Osteocyte (in vitro differentiated cells): ENCODE results near the gene CRADD. TPM values are rescaled to one million over a fixed set of nuclear protein-coding genes. Genes with fewer than 3 reads are reported as not detected.

Experiments used
- DNase-seq: peaks from one replicate; pipeline ENCODE4 v3.0.0; 2021; ENCODE audit warnings: mixed read lengths; ENCODE audit not compliant: unreplicated experiment; ENCODE audit errors: extremely low spot score
- H3K27ac Mint-ChIP-seq: one replicate; pipeline ENCODE4 v1.8.0; 2021; ENCODE audit warnings: mild to moderate bottlenecking, mixed read lengths; ENCODE audit not compliant: unreplicated experiment
- H3K27me3 Mint-ChIP-seq: one replicate; pipeline ENCODE4 v1.8.0; 2021; ENCODE audit warnings: mixed read lengths; ENCODE audit not compliant: unreplicated experiment
- H3K36me3 Mint-ChIP-seq: one replicate; pipeline ENCODE4 v1.8.0; 2021; ENCODE audit warnings: mixed read lengths; ENCODE audit not compliant: unreplicated experiment
- H3K4me1 Mint-ChIP-seq: one replicate; pipeline ENCODE4 v1.8.0; 2021; ENCODE audit warnings: mixed read lengths; ENCODE audit not compliant: unreplicated experiment
- H3K4me3 Mint-ChIP-seq: one replicate; pipeline ENCODE4 v1.8.0; 2021; ENCODE audit warnings: mild to moderate bottlenecking, moderate library complexity, mixed read lengths; ENCODE audit not compliant: unreplicated experiment
- H3K9me3 Mint-ChIP-seq: one replicate; pipeline ENCODE4 v1.8.0; 2021; ENCODE audit warnings: mixed read lengths; ENCODE audit not compliant: unreplicated experiment
- CTCF ChIP-seq: fragments of 200-600 bp; sonication (generic); IDR thresholded peaks from 2 replicates; pipeline ENCODE4 v1.5.0; 2021; ENCODE audit warnings: antibody characterized with exemption, mild to moderate bottlenecking, moderate library complexity
- total RNA-seq: library from RNA; stranded (reverse); gene quantifications from 2 replicates; pipeline ENCODE4 v1.2.1, GENCODE V29; 2021

CRADD gene
- total RNA-seq, 1 donor from 2014 or later = 13.8 TPM

- Mint-ChIP-seq H3K27ac (peak overlapping the region; percentile 69), H3K9me3 (no peaks in the 10 kb centered on the region), H3K36me3 (no peaks in the 10 kb centered on the region), H3K4me3 (no peak overlapping the region), H3K4me1 (peaks cover 67% of the 10 kb centered on the region), H3K27me3 (no peaks in the 10 kb centered on the region)
- no peak for DNase-seq
- TF ChIP-seq CTCF = no peak
These were observed 131.2 kb downstream of the CRADD start for GRCh38 chr12:93808169-93808899.

GRCh38 chr12:93812626-93813025 lies 135.5 kb downstream of the CRADD start:
- H3K4me1 Mint-ChIP-seq = peaks cover 71% of the 10 kb centered on the region
- TF ChIP-seq CTCF = no peak
- H3K36me3 Mint-ChIP-seq = peaks cover 5% of the 10 kb centered on the region
- DNase-seq = no peak
- no peaks in the 10 kb centered on the region for H3K27me3 Mint-ChIP-seq
- H3K9me3 Mint-ChIP-seq = no peaks in the 10 kb centered on the region
- H3K4me3 Mint-ChIP-seq = no peak overlapping the region
- H3K27ac Mint-ChIP-seq = no peak overlapping the region

GRCh38 chr12:93813186-93813585 lies 136.0 kb downstream of the CRADD start:
- Mint-ChIP-seq H3K4me3 (no peak overlapping the region), H3K36me3 (peaks cover 6% of the 10 kb centered on the region), H3K9me3 (no peaks in the 10 kb centered on the region), H3K4me1 (peaks cover 69% of the 10 kb centered on the region), H3K27me3 (no peaks in the 10 kb centered on the region), H3K27ac (peak overlapping the region; percentile 63)
- TF ChIP-seq CTCF = no peak
- DNase-seq = no peak

GRCh38 chr12:93813972-93814821 lies 137.0 kb downstream of the CRADD start:
- DNase-seq = no peak
- H3K36me3 Mint-ChIP-seq = peaks cover 6% of the 10 kb centered on the region
- TF ChIP-seq CTCF = no peak
- no peaks in the 10 kb centered on the region for H3K27me3 Mint-ChIP-seq
- H3K27ac Mint-ChIP-seq = peak overlapping the region; percentile 57
- H3K4me1 Mint-ChIP-seq = peaks cover 67% of the 10 kb centered on the region
- H3K9me3 Mint-ChIP-seq = no peaks in the 10 kb centered on the region
- no peak overlapping the region for H3K4me3 Mint-ChIP-seq

- Mint-ChIP-seq H3K4me1 (peaks cover 38% of the 10 kb centered on the region), H3K27ac (no peak overlapping the region), H3K9me3 (no peaks in the 10 kb centered on the region), H3K27me3 (no peaks in the 10 kb centered on the region), H3K4me3 (no peak overlapping the region), H3K36me3 (peaks cover 5% of the 10 kb centered on the region)
- TF ChIP-seq CTCF = no peak
- DNase-seq = no peak
These were observed 141.4 kb downstream of the CRADD start for GRCh38 chr12:93818488-93819049.
